ENCODE results near the gene CCDC158.
"Not testable (repeated sequence)": the region's sequence is repeated elsewhere in the genome, so short reads cannot be mapped to it uniquely, and the experiment has no call there.

CCDC158 gene

GRCh38 chr4:76429636-76430035 is 8.7 kb upstream of the CCDC158 start:
- DNase-seq = no peak

GRCh38 chr4:76426272-76426671 is 5.3 kb upstream of the CCDC158 start:
- no peak for DNase-seq

GRCh38 chr4:76423159-76423558 is 2.2 kb upstream of the CCDC158 start:
- not testable (repeated sequence) for DNase-seq

DNA sequence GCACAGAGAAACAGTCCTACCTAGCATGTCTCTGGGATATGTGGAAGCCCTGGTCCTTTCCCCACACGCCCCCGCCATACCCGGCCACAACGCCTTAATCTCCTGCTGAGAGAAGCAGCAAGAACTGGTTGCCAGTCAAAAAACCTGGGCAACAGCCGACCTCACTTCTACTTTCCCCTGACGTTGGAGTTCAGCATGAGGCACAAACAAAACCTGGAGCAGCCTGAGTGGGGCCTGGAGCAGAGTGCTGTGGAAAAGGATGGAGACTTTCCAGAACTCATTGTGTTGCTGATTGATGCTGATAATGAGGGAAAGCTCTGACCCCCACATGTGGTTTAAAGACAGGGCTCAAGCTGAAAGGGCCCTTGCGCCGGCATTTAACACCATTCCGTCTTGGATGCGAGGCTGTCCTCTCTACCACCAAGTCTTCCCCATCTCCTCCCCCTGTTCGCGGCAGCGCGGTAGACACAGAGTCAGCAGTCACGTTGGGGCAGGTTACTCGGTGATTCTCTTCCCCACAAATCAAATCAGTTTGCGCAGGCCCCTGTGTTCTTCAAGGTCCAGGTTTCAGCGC is 666 bp downstream of the CCDC158 start:
- DNase-seq = no peak

DNA sequence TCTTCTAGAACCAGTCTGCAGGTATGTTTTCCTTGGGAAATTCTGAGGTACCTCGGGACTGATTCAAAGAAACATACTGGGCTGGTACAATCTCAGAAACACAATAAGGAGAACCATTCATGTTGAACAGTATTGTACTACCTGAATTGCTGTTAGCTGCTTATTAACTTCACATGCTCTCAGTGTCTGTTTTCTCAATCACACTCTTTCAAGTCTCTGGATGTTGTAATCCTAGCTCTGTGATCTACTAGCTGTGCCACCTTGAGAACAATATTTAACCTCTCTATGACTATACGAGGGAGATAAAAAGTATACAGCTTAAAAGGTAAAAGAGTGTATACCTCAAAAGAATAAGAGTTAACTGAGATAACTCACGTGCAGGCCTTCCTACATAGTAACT is 10.3 kb downstream of the CCDC158 start:
- no peak for DNase-seq

DNA sequence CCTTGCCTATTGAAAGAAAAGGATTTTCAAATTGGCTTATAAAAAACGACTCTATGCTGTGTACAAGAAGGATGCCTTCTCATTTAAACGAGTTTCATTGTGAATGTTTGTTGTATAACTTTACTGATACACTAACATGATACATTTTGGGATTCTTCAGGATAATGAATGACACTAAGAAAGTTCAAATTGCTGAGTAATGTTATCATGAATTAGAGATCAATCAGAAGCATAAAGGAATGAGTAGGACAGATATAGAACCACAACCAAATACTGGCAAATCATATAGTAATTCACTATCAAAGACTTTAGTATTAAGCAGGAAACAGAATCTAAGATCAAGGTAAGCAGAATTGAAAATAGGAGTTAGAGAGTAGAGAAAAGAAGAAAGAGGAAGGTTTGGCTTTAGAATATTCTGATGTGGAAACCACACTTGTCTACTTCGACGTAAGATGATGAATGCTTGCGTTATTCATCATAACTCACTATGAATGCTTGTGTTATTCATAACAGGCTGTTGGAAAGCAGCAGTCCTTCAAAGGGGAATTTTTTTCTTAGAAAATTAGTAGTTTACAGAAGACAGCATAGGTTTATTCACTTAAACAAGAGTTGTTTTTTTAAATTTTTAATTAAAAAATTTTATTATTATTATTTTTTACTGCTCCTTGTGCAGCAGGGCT is 13.4 kb downstream of the CCDC158 start:
- DNase-seq = no peak

DNA sequence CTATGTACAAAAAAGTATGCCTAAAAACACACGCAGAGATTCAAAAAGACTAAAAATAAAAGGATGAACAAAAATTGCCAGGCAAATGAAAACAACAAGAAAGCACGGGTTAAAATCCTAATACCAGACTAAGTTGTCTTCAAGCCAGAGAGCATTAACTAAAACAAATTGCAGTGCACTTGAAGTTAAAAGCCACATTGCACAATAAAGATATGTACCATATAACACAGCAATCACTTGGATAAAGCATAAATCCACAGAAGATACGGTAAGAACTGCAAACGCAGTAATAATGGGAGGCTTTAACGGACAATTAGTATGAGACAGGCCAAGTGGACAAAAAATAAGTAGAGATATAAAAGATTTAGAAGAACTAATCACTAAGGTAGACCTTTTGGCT is 14.9 kb downstream of the CCDC158 start:
- DNase-seq = no peak

DNA sequence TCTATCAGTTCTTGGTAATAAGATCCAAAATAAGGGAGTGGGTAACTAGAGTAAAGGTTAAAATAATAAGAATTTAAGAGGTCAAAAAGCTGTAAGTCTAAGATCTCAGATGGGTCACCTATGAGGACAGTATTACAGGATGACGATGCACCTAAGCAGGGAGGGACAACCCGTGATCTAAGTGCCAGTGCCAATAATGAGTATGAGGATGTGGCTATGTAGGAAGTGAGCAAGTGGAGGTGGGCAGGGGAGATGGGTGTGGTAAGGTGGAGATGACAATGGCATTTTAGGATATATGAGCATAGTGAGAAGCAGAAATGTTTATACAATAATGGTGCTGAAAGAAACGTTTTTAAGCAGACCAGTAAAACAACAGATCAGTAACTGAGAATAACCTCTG is 19.3 kb downstream of the CCDC158 start:
- no peak for DNase-seq

GRCh38 chr4:76388160-76388908 is 32.6 kb downstream of the CCDC158 start:
- no peak for DNase-seq

- no peak for DNase-seq
Measured at GRCh38 chr4:76386566-76387305, 34.2 kb downstream of the CCDC158 start.

- DNase-seq = no peak
Measured at GRCh38 chr4:76385974-76386373, 35.0 kb downstream of the CCDC158 start.

- DNase-seq = no peak
Measured at GRCh38 chr4:76384052-76384451, 36.9 kb downstream of the CCDC158 start.

- no peak for DNase-seq
Measured at GRCh38 chr4:76383001-76383400, 37.9 kb downstream of the CCDC158 start.

GRCh38 chr4:76381986-76382385 is 39.0 kb downstream of the CCDC158 start:
- no peak for DNase-seq

DNA sequence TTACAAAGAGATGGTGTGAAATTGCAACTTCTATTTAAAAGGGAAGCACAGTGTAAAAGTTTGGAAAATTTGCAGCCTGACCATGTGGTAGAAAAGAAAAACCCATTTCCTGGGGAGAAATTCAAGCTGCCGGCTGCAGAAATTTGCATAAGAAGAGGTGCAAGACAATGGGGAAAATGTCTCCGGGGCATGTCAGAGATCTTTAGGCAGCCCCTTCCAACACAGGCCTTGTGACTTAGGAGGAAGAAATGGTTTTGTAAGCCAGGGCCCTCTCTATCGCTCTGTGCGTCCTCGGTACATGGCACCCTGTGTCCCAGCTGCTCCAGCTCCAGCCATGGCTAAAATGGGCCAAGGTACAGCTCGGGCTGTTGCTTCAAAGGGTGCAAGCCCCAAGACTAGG is 40.4 kb downstream of the CCDC158 start:
- DNase-seq = no peak

- no peak for DNase-seq
Measured at GRCh38 chr4:76377911-76378310, 43.0 kb downstream of the CCDC158 start.

DNA sequence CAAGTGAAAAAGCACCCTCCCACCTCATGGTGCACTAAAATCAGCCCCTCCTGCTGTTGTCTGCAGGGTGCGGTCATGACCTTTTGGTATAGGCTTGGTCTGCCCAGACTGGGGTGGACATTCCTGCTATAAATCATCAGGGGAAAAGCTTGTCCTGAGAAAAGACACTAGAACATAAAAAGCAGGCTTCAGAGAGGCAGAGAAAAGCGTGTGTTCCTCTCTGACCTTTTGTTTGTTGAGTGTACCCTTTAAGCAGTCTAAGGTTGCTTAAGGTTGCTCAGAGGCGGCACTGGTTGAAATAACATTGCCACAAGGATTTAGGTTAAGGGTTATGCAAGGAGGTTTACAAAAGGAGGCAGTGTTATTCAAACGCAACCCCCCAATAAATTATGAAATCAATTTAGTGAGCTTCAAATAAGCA is 43.5 kb downstream of the CCDC158 start:
- DNase-seq = no peak

GRCh38 chr4:76376534-76376933 is 44.4 kb downstream of the CCDC158 start:
- DNase-seq = no peak

- no peak for DNase-seq
Measured at GRCh38 chr4:76375703-76376102, 45.2 kb downstream of the CCDC158 start.

DNA sequence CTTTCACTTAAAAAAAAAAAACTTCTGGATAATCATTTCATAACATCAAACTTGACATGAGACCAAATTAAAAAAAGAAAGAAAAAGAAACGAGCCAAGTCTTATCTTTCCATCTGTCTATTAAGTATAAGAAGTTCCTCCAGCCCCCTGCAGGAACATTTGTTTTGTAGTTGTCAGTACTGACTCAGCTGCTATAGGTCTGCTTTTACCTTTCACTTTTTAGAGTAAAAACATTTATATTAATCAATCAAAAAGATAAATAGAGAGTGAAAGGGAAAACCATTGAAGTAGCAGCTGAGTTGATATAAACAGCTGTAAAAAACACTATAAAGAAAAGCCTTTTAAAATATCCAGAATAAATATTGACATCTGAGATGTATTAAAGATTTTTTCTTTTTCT is 46.1 kb downstream of the CCDC158 start:
- DNase-seq = no peak

DNA sequence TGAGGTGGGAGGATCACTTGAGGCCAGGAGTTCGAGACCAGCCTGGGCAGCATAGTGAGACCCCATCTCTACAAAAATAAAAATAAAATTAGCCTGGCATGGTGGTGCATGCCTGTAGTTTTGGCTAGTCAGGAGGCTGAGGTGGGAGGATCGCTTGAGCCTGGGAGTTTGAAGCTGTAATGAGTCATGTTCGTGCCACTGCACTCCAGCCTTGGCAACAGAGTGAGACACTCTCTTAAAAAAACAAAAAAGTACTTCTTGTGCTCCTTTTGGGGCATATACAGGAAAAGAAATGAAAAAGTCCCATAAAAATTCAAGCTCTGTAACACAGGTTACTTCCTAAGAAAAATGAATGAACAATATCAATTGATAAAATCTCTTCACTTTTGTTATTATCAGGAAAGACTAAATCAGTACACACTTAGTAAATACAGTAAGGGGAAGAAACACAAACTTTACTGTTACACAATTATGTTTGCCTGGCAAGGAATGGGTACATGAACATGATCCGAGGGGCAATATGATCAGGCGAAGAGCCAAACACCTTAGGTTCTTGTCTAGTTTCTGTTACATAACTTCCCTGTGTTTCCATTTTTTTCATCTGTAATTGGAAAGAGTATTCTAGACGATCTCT is 46.9 kb downstream of the CCDC158 start:
- DNase-seq = no peak

- DNase-seq = no peak
Measured at GRCh38 chr4:76366737-76367136, 54.2 kb downstream of the CCDC158 start.

- no peak for DNase-seq
Measured at GRCh38 chr4:76365636-76366035, 55.3 kb downstream of the CCDC158 start.
